ENCODE results near the gene RADX.

DNA sequence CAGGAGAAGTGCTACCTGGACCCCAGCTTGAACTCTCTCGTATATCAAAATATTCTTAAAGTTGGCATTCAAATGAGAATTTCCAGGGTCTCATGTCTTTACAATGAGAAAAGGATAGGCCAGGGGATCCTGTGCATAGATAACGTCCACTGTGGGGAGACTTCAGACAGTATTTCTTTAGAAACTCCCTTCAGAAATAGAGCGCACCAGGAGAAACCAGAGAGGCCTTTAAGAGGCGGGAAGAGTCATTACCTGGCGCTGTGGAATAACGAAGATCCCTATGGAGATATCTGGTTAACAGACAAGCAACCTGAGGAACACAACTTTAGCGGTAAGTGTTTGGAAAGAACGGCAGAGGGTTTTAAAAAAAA, 600 bp downstream of the RADX start:
- TF ChIP-seq, protein P1, sequence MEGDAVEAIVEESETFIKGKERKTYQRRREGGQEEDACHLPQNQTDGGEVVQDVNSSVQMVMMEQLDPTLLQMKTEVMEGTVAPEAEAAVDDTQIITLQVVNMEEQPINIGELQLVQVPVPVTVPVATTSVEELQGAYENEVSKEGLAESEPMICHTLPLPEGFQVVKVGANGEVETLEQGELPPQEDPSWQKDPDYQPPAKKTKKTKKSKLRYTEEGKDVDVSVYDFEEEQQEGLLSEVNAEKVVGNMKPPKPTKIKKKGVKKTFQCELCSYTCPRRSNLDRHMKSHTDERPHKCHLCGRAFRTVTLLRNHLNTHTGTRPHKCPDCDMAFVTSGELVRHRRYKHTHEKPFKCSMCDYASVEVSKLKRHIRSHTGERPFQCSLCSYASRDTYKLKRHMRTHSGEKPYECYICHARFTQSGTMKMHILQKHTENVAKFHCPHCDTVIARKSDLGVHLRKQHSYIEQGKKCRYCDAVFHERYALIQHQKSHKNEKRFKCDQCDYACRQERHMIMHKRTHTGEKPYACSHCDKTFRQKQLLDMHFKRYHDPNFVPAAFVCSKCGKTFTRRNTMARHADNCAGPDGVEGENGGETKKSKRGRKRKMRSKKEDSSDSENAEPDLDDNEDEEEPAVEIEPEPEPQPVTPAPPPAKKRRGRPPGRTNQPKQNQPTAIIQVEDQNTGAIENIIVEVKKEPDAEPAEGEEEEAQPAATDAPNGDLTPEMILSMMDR (optimal IDR thresholded peaks at IDR 0.05 in 1 of 3, IDR thresholded peaks at IDR 0.05 in 1 of 3, conservative IDR thresholded peaks at IDR 0.05 in 1 of 3; ENCODE audit: extremely low read depth in 1 of 3, insufficient read depth in 2 of 3, low read length in 3 of 3): no peak
- TF ChIP-seq EZH2 (IDR thresholded peaks at IDR 0.05; ENCODE audit: low read length): no peak

All from keratinocyte (primary cell).